HepG2 (cell line): Measurements from ENCODE around the gene APOM. TPM values are rescaled to one million over a fixed set of nuclear protein-coding genes. Genes with fewer than 3 reads are reported as not detected.

Source experiments
- CEBPG ChIP-seq: IDR thresholded peaks from 2 replicates; pipeline ENCODE4 v1.6.1; 2016
- CERS6 ChIP-seq: sonication (generic); formaldehyde crosslinking; IDR thresholded peaks from 2 replicates; pipeline ENCODE4 v1.5.0; 2020; ENCODE audit warnings: missing genetic modification reagents
- FOXK2 ChIP-seq: fragments of 450-650 bp; IDR thresholded peaks from 2 replicates; pipeline ENCODE4 v1.6.1; 2016
- GATA4 ChIP-seq: sonication (generic); IDR thresholded peaks from 2 replicates; pipeline ENCODE4 v1.6.1; 2016; ENCODE audit warnings: antibody characterized with exemption, low read depth, borderline replicate concordance
- HCFC1 ChIP-seq: fragments of 150-350 bp; IDR thresholded peaks from 2 replicates; pipeline ENCODE4 v1.6.1; 2014; ENCODE audit warnings: low read depth, low read length
- HNF4G ChIP-seq, 2 experiments: sonication (generic) in 1 of 2; formaldehyde crosslinking in 1 of 2; IDR thresholded peaks; 2 replicates each; pipeline versions ENCODE4 v1.4.0 to v1.6.1; 2011 to 2020; ENCODE audit warnings: borderline replicate concordance in 2 of 2, low read depth in 2 of 2, mild to moderate bottlenecking in 2 of 2, low read length in 1 of 2, missing genetic modification reagents in 1 of 2, moderate library complexity in 1 of 2
- MTF1 ChIP-seq: sonication (generic); formaldehyde crosslinking; IDR thresholded peaks from 2 replicates; pipeline ENCODE4 v1.5.0; 2020; ENCODE audit warnings: missing genetic modification reagents
- NCOA5 ChIP-seq: sonication (generic); formaldehyde crosslinking; IDR thresholded peaks from 2 replicates; pipeline ENCODE4 v1.4.0; 2020; ENCODE audit warnings: missing genetic modification reagents
- PATZ1 ChIP-seq: sonication (generic); formaldehyde crosslinking; IDR thresholded peaks from 2 replicates; pipeline ENCODE4 v1.4.0; 2020; ENCODE audit warnings: missing genetic modification reagents
- PLSCR1 ChIP-seq: sonication (generic); formaldehyde crosslinking; IDR thresholded peaks from 2 replicates; pipeline ENCODE4 v1.5.0; 2020; ENCODE audit warnings: missing genetic modification reagents, mild to moderate bottlenecking, borderline replicate concordance
- PRDM10 ChIP-seq: sonication (generic); formaldehyde crosslinking; IDR thresholded peaks from 2 replicates; pipeline ENCODE4 v1.4.0; 2020; ENCODE audit warnings: low read depth, missing genetic modification reagents
- RCOR2 ChIP-seq: IDR thresholded peaks from 2 replicates; pipeline ENCODE4 v1.6.1; 2016; ENCODE audit warnings: missing biosample characterization, missing genetic modification reagents
- SOX6 ChIP-seq, 2 experiments: fragments of 450-650 bp in 1 of 2; sonication (generic) in 1 of 2; formaldehyde crosslinking in 1 of 2; IDR thresholded peaks; 2 replicates each; pipeline versions ENCODE4 v1.4.0 to v1.6.1; 2017 to 2020; ENCODE audit warnings: antibody characterized with exemption in 1 of 2, mild to moderate bottlenecking in 1 of 2, missing genetic modification reagents in 1 of 2
- ZBTB39 ChIP-seq: sonication (generic); formaldehyde crosslinking; IDR thresholded peaks from 2 replicates; pipeline ENCODE4 v1.5.0; 2020; ENCODE audit warnings: missing genetic modification reagents
- ZNF543 ChIP-seq: sonication (generic); formaldehyde crosslinking; IDR thresholded peaks from 2 replicates; pipeline ENCODE4 v1.4.0; 2020; ENCODE audit warnings: mild to moderate bottlenecking, missing genetic modification reagents
- ZNF552 ChIP-seq: sonication (generic); formaldehyde crosslinking; IDR thresholded peaks from 2 replicates; pipeline ENCODE4 v1.9.0; 2022; ENCODE audit warnings: missing genetic modification reagents, mild to moderate bottlenecking, borderline replicate concordance
- ZNF569 ChIP-seq: sonication (generic); formaldehyde crosslinking; IDR thresholded peaks from 2 replicates; pipeline ENCODE4 v1.5.0; 2020; ENCODE audit warnings: mild to moderate bottlenecking, missing genetic modification reagents, moderate library complexity, borderline replicate concordance
- ZNF792 ChIP-seq: IDR thresholded peaks from 2 replicates; pipeline ENCODE4 v1.6.1; 2016
- ZSCAN21 ChIP-seq: sonication (generic); formaldehyde crosslinking; IDR thresholded peaks from 2 replicates; pipeline ENCODE4 v1.8.0; 2022; ENCODE audit warnings: mild to moderate bottlenecking, missing genetic modification reagents, moderate library complexity, borderline replicate concordance
- ZSCAN30 ChIP-seq: sonication (generic); formaldehyde crosslinking; IDR thresholded peaks from 2 replicates; pipeline ENCODE4 v1.5.0; 2020; ENCODE audit warnings: mild to moderate bottlenecking, missing genetic modification reagents
- polyA plus RNA-seq, 8 experiments: library from polyadenylated mRNA; depleted of rRNA in 3 of 8; stranded (reverse) in 7 of 8; unstranded in 1 of 8; fragments of >200 nt; fragmentation: Illumina TruSeq in 4 of 8; extraction: Trizol in 4 of 8; gene quantifications; 2 replicates each; pipeline versions ENCODE4 v1.2.1 to v1.2.3, GENCODE V29; 2011 to 2016; ENCODE audit warnings: low read depth in 4 of 8, missing spikeins in 1 of 8, mixed read lengths in 1 of 8; ENCODE audit not compliant: insufficient read depth in 1 of 8
- total RNA-seq, 5 experiments: library from RNA; depleted of rRNA; stranded (reverse); fragments of >200 nt; fragmentation: Illumina TruSeq; extraction: Trizol; gene quantifications; 2 replicates each; pipeline ENCODE4 v1.2.3, GENCODE V29; 2016; ENCODE audit warnings: low read depth in 1 of 5

APOM gene
- total and polyA plus RNA-seq, 2 of the 13 experiments (the other 11 are each of a cell fraction or from before 2014, with no cell fraction given): 98.2 to 1,140 TPM

GRCh38 chr6:31651602-31652191 is 4.0 kb upstream of the APOM start (continued):
- peak; percentile 18; the same call in 1 of the 2 replicates for TF ChIP-seq PATZ1 (CRISPR knock-in tag)
- TF ChIP-seq CERS6 (CRISPR knock-in tag): no peak
- TF ChIP-seq FOXK2: no peak
- no peak for TF ChIP-seq ZNF569
- TF ChIP-seq ZNF792 (CRISPR knock-in tag): no peak
- no peak for TF ChIP-seq ZNF543 (CRISPR knock-in tag)
- TF ChIP-seq MTF1: no peak
- TF ChIP-seq HCFC1: peak; percentile 0; the same call in 1 of the 2 replicates
- no peak for TF ChIP-seq PLSCR1
- no peak; the same call in 1 of the 2 replicates for TF ChIP-seq ZSCAN21 (CRISPR knock-in tag)
- peak; percentile 65; the same call in 1 of the 2 replicates for TF ChIP-seq ZBTB39
- no peak for TF ChIP-seq ZSCAN30
- TF ChIP-seq SOX6 (IDR thresholded peaks at IDR 0.05): no peak
- no peak for TF ChIP-seq SOX6 (CRISPR knock-in tag; IDR thresholded peaks at IDR 0.05)
- TF ChIP-seq CEBPG: peak; percentile 8; the same call in 1 of the 2 replicates
- no peak for TF ChIP-seq GATA4
- no peak for TF ChIP-seq ZNF552
- TF ChIP-seq RCOR2 (CRISPR knock-in tag): no peak
- TF ChIP-seq PRDM10: 0 out of 2 replicates have a peak, but pooled peaks have one; percentile 58
- no peak for TF ChIP-seq NCOA5 (CRISPR knock-in tag)
- TF ChIP-seq HNF4G (IDR thresholded peaks at IDR 0.05; ENCODE audit: borderline replicate concordance, low read depth, low read length): no peak
- no peak; the same call in 1 of the 2 replicates for TF ChIP-seq HNF4G (CRISPR knock-in tag; IDR thresholded peaks at IDR 0.05; ENCODE audit: borderline replicate concordance, low read depth)
